ENCODE data around the gene TNRC18.

DNA sequence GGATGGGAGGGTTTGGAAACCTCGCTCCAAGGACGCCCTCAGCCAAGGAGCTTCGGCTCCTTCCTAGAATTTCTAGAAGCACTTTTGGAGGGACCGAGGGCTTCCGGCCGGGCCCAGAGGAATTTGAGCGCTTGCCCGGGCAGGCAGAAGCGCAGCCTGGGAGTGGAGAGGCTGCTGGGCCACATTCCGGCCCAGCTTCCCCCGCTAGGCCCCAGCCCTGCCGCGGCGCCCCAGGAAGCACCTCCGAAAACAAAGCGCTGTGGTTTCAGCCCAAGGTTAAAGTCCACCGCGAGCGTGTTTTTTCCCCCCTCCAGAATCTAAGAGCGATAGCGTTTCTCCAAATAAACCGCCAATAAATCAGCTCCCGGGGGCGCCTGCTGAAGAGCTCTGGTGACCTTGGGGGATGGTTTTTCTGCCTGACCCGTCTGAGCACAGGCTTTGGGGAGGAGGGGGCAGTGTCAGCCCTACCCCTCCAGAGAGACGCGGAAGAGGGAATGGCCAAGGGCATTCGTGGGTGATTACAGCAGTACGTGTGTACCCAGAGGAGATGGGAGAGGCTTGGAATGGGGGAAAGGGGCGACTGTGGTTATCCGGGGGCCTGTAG lies 5.7 kb upstream of the TNRC18 start:
- TF ChIP-seq EZH2 (IDR thresholded peaks at IDR 0.05), result no peak
- TF ChIP-seq POLR2AphosphoS5 (IDR thresholded peaks at IDR 0.05; ENCODE audit: borderline replicate concordance, low read depth, low read length), result no peak; the same call in 1 of the 2 replicates

Data from SK-N-MC (cell line).